SK-N-SH treated with all-trans-retinoic acid at 6 μM for 48 hours (cell line): ENCODE measurements around the gene LRMDA.

Experiments used
- ARNTL ChIP-seq: fragments of 450-650 bp; formaldehyde crosslinking; IDR thresholded peaks from 2 replicates; pipeline ENCODE4 v1.5.0; 2020; ENCODE audit warnings: low read depth, mild to moderate bottlenecking, moderate library complexity, borderline replicate concordance
- ISL1 ChIP-seq: fragments of 250-450 bp; sonication (Bioruptor Pico); IDR thresholded peaks from 2 replicates; pipeline ENCODE4 v2.1.2; 2022; ENCODE audit warnings: mild to moderate bottlenecking, moderate library complexity
- RARB ChIP-seq: fragments of 250-450 bp; sonication (Bioruptor Pico); IDR thresholded peaks from 2 replicates; pipeline ENCODE4 v1.8.0; 2021; ENCODE audit warnings: mild to moderate bottlenecking, moderate library complexity
- TCF4 ChIP-seq: fragments of 250-450 bp; sonication (Bioruptor Pico); IDR thresholded peaks from 2 replicates; pipeline ENCODE4 v1.8.0; 2021; ENCODE audit warnings: mild to moderate bottlenecking, moderate library complexity, borderline replicate concordance
- ZC3H10 ChIP-seq: fragments of 250-450 bp; sonication (Bioruptor Pico); IDR thresholded peaks from 2 replicates; pipeline ENCODE4 v1.5.1; 2021; ENCODE audit warnings: mild to moderate bottlenecking, moderate library complexity
- ZFP30 ChIP-seq: fragments of 450-650 bp; formaldehyde crosslinking; IDR thresholded peaks from 2 replicates; pipeline ENCODE4 v1.5.0; 2022; ENCODE audit warnings: mild to moderate bottlenecking, moderate library complexity
- TF ChIP-seq, protein P1 (sequence below): fragments of 250-450 bp; sonication (Bioruptor Pico); IDR thresholded peaks from 2 replicates; pipeline ENCODE4 v1.8.0; 2020; ENCODE audit warnings: mild to moderate bottlenecking, moderate library complexity, borderline replicate concordance
- TF ChIP-seq, protein P2 (sequence below): fragments of 250-450 bp; sonication (Bioruptor Pico); IDR thresholded peaks from 2 replicates; pipeline ENCODE4 v1.8.0; 2021; ENCODE audit warnings: low read depth, mild to moderate bottlenecking, moderate library complexity, borderline replicate concordance
- TF ChIP-seq, protein P3 (sequence below): fragments of 250-450 bp; sonication (Bioruptor Pico); IDR thresholded peaks from 2 replicates; pipeline ENCODE4 v1.5.1; 2020; ENCODE audit warnings: low read depth, mild to moderate bottlenecking, moderate library complexity

DNA sequence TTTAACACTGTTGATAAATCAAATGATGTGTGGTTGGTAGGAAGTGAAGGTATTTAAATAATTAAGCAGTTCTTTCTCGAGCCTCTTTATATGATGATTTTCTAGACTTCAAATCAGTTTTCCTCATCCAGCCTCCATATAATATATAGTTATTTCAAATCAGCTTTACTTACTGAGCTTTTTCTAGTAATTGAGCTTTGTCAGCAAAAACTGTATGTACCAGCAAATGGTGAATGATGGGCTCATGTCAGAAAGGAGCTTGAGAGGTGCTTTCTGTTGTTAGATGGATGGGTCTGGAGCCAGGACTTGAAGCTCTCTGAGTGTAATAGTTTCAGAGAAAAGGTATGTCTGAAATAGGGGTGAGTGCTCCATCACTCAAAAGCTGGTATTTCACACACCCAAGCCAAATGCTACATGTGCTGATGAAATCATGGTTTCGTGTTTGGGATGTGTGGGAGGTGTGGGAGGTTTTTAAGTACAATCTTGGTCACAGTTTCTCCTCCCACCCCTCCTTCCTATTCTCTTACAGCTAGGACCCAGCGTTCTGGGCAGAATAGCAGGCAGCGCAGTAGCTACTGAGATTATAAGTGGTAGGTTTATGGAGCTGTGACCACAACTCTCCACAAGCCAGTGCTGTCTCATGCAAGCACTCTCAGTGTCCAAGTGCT, 55.8 kb downstream of the LRMDA start:
- TF ChIP-seq ARNTL (CRISPR knock-in tag) (no peak), ISL1 (CRISPR knock-in tag) (no peak), ZC3H10 (no peak), ZFP30 (CRISPR knock-in tag) (no peak), RARB (CRISPR knock-in tag) (no peak), TCF4 (CRISPR knock-in tag) (no peak)
- TF ChIP-seq, protein P1, sequence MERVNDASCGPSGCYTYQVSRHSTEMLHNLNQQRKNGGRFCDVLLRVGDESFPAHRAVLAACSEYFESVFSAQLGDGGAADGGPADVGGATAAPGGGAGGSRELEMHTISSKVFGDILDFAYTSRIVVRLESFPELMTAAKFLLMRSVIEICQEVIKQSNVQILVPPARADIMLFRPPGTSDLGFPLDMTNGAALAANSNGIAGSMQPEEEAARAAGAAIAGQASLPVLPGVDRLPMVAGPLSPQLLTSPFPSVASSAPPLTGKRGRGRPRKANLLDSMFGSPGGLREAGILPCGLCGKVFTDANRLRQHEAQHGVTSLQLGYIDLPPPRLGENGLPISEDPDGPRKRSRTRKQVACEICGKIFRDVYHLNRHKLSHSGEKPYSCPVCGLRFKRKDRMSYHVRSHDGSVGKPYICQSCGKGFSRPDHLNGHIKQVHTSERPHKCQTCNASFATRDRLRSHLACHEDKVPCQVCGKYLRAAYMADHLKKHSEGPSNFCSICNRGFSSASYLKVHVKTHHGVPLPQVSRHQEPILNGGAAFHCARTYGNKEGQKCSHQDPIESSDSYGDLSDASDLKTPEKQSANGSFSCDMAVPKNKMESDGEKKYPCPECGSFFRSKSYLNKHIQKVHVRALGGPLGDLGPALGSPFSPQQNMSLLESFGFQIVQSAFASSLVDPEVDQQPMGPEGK (CRISPR knock-in tag): no peak
- TF ChIP-seq, protein P2, sequence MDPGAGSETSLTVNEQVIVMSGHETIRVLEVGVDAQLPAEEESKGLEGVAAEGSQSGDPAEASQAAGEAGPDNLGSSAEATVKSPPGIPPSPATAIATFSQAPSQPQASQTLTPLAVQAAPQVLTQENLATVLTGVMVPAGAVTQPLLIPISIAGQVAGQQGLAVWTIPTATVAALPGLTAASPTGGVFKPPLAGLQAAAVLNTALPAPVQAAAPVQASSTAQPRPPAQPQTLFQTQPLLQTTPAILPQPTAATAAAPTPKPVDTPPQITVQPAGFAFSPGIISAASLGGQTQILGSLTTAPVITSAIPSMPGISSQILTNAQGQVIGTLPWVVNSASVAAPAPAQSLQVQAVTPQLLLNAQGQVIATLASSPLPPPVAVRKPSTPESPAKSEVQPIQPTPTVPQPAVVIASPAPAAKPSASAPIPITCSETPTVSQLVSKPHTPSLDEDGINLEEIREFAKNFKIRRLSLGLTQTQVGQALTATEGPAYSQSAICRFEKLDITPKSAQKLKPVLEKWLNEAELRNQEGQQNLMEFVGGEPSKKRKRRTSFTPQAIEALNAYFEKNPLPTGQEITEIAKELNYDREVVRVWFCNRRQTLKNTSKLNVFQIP (CRISPR knock-in tag): no peak
- TF ChIP-seq, protein P3, sequence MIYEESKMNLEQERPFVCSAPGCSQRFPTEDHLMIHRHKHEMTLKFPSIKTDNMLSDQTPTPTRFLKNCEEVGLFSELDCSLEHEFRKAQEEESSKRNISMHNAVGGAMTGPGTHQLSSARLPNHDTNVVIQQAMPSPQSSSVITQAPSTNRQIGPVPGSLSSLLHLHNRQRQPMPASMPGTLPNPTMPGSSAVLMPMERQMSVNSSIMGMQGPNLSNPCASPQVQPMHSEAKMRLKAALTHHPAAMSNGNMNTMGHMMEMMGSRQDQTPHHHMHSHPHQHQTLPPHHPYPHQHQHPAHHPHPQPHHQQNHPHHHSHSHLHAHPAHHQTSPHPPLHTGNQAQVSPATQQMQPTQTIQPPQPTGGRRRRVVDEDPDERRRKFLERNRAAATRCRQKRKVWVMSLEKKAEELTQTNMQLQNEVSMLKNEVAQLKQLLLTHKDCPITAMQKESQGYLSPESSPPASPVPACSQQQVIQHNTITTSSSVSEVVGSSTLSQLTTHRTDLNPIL (CRISPR knock-in tag): no peak
